SIG-M5 treated with dmso at 0.1 percent for 504 hours (cell line): ENCODE data around the gene RAD17.
"Not testable (repeated sequence)": the region's sequence is repeated elsewhere in the genome, so short reads cannot be mapped to it uniquely, and the experiment has no call there.

Experiments
- DNase-seq: peaks from one replicate; lab custom pipeline; 2025; ENCODE audit not compliant: unreplicated experiment; lab: John Stamatoyannopoulos, UW

RAD17 gene

DNA sequence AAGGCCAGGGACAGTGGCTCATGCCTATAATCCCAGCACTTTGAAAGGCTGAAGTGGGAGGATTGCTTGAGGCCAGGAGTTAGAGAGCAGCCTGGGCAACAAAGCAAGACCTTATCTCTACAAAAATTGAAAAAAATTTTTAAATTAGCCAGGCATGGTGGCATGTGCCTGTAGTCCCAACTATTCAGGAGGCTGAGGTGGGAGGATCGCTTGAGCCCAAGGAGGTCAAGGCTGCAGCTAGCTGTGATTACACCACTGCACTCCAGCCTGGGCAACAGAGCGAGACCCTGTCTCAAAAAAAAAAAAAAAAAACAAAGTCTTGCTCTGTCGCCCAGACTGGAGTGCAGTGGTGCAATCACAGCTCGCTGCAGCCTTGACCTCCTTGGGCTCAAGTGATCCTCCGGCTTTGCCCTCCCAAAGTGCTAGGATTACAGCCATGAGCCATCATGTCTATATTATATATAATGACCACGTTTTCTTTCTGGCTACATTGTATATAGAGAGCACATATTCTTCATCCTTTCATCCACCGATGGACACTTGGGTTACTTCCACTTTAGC is 85.9 kb downstream of the RAD17 start:
- not testable (repeated sequence) for DNase-seq

DNA sequence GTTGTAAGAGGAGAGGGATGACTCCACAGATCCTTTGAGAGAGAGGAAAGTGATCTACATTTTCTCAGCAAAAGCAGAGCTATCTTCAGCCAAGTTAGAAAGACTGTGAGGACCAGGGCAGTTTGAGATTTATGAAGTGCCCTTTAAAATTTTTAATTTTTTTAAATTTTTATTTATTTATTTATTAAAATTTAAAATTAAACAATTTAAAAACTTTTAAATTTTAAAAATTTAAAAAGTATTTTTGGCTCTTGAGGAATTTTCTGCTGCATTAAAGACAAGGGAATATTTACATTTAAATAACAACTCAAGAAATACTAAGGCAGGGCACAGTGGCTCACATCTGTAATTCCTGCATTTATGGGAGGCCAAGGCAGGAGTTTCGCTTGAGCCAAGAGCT is 92.6 kb downstream of the RAD17 start:
- DNase-seq, result no peak
